ENCODE measurements around the gene MLXIPL. TPM values are rescaled to one million over a fixed set of nuclear protein-coding genes. Genes with fewer than 3 reads are reported as not detected.

Gene MLXIPL
- total RNA-seq, 4 donors from 2014 or later = 0.53 to 13.5 (median 2.9) TPM

DNA sequence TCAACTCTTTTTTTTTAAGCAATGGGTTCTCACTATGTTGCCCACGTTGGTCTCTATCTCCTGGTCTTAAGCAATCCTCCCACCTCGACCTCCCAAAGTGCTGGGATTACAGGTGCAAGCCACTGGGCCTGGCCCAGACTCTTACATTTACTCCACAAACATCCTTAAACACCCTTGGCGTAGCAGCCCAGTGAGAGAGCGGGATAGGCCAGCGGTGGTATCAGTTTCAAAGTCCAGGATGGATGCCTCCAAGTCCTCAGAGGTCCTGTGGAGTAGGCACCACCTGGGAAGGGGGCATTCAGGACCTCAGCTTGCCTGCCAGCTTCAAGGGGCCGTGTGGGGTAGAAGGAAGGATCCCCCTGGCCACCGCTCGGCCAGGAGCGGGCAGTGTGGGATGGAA, 25.3 kb upstream of the MLXIPL start:
- intact Hi-C loops (cut with DNase I) = no loop called here
- WGBS, 2 donors = 46 to 61% methylated on average over 6 to 9 of the region's 9 CpGs

DNA sequence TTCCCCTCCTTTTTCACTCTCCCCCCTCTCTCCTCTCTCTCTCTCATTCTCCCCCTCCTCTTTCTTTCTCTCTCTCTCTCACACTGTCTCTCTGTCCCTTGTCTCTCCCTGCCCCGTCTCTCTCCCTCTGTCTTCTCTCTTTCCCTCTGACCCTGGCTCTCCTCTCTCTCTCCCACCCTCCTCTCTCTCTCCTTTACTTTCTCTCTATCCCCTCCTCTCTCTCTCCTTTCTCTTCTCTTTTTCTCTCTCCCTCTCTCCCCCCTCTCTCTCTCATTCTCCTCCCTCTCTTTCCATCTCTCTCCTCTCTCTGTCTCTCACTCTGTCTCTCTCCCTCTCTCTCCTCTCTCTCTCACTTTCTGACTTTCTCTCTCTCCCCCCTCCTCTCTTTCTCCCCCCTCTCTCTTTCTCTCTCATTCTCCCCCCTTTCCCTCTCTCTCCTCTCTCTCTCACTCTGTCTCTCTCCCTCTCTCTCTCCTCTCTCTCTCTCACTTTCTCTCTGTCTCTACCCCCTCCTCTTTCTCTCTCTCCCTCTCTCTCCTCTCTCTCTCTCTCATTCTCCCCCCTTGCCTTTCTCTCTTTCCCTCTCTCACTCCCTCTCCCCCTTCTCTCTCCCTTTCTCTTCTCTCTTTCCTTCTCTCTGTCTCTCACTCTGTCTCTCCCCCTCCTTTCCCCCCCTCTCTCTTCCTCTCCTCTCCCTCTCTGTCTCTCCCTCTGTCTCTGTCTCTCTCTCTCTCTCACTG, 24.4 kb upstream of the MLXIPL start:
- no peaks in the 10 kb centered on the region for H3K9me3 ChIP-seq
- no peak overlapping the region for H3K4me3 ChIP-seq
- intact Hi-C loops (cut with DNase I) = no loop called here
- 40% methylated on average over 1 of the region's 1 CpG for WGBS, 2 donors
- no peak for DNase-seq
- TF ChIP-seq POLR2A (IDR thresholded peaks at IDR 0.05) = no peak
- TF ChIP-seq, protein P1, sequence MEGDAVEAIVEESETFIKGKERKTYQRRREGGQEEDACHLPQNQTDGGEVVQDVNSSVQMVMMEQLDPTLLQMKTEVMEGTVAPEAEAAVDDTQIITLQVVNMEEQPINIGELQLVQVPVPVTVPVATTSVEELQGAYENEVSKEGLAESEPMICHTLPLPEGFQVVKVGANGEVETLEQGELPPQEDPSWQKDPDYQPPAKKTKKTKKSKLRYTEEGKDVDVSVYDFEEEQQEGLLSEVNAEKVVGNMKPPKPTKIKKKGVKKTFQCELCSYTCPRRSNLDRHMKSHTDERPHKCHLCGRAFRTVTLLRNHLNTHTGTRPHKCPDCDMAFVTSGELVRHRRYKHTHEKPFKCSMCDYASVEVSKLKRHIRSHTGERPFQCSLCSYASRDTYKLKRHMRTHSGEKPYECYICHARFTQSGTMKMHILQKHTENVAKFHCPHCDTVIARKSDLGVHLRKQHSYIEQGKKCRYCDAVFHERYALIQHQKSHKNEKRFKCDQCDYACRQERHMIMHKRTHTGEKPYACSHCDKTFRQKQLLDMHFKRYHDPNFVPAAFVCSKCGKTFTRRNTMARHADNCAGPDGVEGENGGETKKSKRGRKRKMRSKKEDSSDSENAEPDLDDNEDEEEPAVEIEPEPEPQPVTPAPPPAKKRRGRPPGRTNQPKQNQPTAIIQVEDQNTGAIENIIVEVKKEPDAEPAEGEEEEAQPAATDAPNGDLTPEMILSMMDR (IDR thresholded peaks at IDR 0.05) = no peak
- peaks cover 4 to 19% (median 8%) of the 10 kb centered on the region in 3 donors for H3K4me1 ChIP-seq
- no peaks in the 10 kb centered on the region for H3K36me3 ChIP-seq
- no peak overlapping the region for H3K27ac ChIP-seq
- peaks cover 6 to 100% (median 12%) of the 10 kb centered on the region in 4 donors for H3K27me3 ChIP-seq

More for the DNA sequence above, 25.3 kb upstream of the MLXIPL start:
- H3K27ac ChIP-seq = no peak overlapping the region
- no peaks in the 10 kb centered on the region for H3K9me3 ChIP-seq
- H3K4me1 ChIP-seq = peaks cover 4 to 19% (median 8%) of the 10 kb centered on the region in 3 donors
- no peaks in the 10 kb centered on the region for H3K36me3 ChIP-seq
- TF ChIP-seq, protein P1 (IDR thresholded peaks at IDR 0.05) = no peak
- TF ChIP-seq POLR2A (IDR thresholded peaks at IDR 0.05) = no peak
- peaks cover 6 to 94% (median 12%) of the 10 kb centered on the region in 4 donors for H3K27me3 ChIP-seq
- H3K4me3 ChIP-seq = no peak overlapping the region
- no peak for DNase-seq

DNA sequence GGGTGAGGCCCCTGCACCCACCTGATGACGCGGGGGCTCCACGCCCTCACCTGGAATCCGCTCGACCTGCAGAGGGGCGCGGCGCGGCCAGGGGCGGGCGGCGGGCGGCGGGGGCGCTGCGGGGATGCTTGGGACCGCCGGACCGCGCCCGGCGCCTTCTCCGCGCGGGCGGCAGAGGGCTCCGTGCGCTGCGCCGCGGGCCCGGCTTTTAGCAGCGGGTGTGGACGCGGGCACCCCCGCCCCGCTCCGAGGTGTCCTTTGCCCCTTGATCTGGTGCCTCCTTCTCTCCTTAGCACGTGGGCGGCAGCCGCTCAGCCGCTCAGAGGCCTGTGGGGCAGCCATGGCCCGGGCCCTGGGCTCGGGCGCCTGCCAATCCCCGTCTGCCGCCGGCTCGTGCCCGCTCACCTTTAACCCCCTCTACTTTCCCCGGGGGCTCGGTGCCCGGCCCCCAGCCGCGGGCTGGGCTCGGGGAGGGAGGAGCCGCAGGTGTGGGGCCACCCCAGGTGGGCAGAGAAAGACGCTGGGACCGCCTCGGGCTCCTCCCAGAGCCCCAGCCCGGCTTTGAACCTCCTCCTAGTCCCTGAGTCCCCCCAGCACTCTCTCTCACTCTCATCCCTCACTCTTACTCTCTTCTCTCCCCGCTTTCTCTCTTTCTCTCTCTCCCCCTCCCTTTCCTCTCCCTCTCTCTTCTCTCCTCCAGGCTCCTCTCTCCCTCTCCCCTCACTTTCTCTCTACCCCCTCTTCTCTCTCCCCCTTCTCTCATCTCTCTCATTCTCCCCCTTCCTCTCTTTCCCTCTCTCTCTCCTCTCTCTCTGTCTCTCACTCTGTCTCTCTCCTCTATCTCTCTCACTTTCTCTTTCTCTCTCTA, 23.6 kb upstream of the MLXIPL start:
- no peak for TF ChIP-seq POLR2A (IDR thresholded peaks at IDR 0.05)
- TF ChIP-seq, protein P1 (IDR thresholded peaks at IDR 0.05) = peak in 1 of 6 experiments; percentile 8
- Histone ChIP-seq H3K27ac (no peak overlapping the region), H3K9me3 (no peaks in the 10 kb centered on the region), H3K4me1 (peaks cover 4 to 19% (median 8%) of the 10 kb centered on the region in 3 donors), H3K36me3 (no peaks in the 10 kb centered on the region), H3K4me3 (peak overlapping the region; percentile 5 to 64 (median 40)), H3K27me3 (peaks cover 6 to 100% (median 12%) of the 10 kb centered on the region in 4 donors)
- WGBS, 2 donors = 5% methylated on average over 5 of the region's 62 CpGs
- intact Hi-C loops (cut with DNase I) = no loop called here
- no peak for DNase-seq

DNA sequence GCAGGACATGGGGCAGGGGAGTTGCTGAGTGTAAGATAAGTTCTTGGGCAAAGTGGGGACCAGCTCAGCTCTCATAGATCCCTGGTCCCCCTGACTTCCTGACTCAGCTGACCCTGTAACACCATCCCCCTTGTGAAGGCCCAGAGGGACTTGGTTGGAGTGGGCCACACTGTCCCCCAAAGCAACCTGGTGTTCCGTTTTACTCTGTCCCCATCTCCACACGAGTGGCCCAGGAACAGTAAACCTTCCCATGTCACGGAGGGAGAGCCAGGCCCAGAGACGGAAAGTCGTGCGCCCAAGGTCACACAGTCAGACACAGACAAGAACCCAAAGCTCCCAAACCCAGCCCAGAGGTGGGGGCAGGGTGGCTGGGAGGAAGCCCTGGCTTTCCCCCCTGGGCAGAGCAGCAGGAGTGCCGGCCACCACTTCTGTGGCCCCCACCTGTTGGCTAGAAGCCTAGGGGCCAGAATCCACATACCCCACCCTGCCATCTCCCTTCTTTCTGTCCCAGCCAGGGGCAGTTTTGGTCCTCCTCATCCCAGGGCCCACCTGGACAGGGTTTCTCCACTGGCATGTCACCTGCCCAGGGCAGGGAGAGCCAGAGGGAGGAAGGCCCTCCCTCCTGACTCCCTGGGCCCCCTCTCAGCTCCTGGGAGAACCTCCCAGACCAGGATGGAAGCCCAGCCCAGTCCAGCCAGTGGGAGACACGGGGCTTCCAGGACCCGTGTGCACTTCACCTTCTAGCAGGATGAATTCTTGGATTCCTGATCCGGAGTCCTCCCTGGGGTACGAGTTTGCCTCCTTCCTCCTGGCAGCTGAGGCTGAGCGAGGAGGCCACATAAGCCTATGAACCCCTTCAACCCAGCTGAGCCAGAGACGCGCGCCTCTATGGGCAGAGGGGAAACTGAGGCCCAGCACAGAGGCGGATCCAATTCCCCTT, 22.7 kb upstream of the MLXIPL start:
- intact Hi-C loops (cut with DNase I) = no loop called here
- peaks cover 6 to 100% (median 12%) of the 10 kb centered on the region in 4 donors for H3K27me3 ChIP-seq
- no peak overlapping the region for H3K27ac ChIP-seq
- H3K9me3 ChIP-seq = no peaks in the 10 kb centered on the region
- peak overlapping the region in 2 of 4 donors; percentile 45 to 64 for H3K4me3 ChIP-seq
- no peak for DNase-seq
- TF ChIP-seq, protein P1 (IDR thresholded peaks at IDR 0.05) = no peak
- TF ChIP-seq POLR2A (IDR thresholded peaks at IDR 0.05) = no peak
- no peaks in the 10 kb centered on the region for H3K36me3 ChIP-seq
- WGBS, 2 donors = no CpG with 5 or more reads among the region's 16 CpGs
- peaks cover 4 to 19% (median 8%) of the 10 kb centered on the region in 3 donors for H3K4me1 ChIP-seq

Measured in esophagus squamous epithelium (tissue), 5 donors.